SU-DHL-6 (cell line): Measurements from ENCODE around the gene LEMD3.

Experiments used
- EZH2phosphoT487 ChIP-seq: fragments of 200-600 bp; sonication (generic), shearing (Covaris generic); conservative IDR thresholded peaks from 2 replicates; pipeline ENCODE4 v1.6.1; 2018; ENCODE audit warnings: mild to moderate bottlenecking, antibody characterized with exemption, low read length, moderate library complexity, mixed read lengths
- TF ChIP-seq, protein P1 (sequence below): fragments of 200-600 bp; sonication (generic); IDR thresholded peaks from one replicate; pipeline ENCODE4 v1.5.1; 2017; ENCODE audit warnings: antibody characterized with exemption, mild to moderate bottlenecking, low read length, moderate library complexity; ENCODE audit not compliant: insufficient read depth, poor library complexity, severe bottlenecking

DNA sequence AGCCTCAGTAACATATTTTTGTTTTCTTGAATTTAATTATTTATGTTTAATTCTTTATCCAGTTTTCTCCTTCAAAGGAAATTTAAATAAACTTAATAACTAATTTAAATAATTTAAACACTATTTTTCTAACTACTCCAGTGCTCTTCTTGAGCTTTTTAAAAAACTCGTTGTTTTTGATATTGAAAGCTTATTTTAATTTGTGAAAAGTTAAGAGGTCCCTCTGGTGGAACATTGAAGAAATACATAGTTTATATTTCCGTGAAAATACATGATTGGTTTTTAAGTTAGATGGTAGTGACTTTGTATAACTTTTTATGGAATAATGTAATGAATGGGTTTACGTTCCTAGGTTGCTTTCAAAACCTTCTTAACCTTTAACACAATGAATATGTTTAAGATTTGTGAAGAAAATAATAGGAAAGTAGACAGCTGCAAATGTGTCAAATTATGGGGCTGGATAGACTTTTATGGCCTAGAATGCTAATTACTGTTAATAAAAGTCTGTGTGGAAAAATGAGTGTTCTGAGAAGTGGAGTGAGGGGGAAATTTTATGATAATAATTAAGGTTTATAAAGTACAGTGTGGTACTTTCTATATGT lies 63.2 kb downstream of the LEMD3 start:
- TF ChIP-seq, protein P1, sequence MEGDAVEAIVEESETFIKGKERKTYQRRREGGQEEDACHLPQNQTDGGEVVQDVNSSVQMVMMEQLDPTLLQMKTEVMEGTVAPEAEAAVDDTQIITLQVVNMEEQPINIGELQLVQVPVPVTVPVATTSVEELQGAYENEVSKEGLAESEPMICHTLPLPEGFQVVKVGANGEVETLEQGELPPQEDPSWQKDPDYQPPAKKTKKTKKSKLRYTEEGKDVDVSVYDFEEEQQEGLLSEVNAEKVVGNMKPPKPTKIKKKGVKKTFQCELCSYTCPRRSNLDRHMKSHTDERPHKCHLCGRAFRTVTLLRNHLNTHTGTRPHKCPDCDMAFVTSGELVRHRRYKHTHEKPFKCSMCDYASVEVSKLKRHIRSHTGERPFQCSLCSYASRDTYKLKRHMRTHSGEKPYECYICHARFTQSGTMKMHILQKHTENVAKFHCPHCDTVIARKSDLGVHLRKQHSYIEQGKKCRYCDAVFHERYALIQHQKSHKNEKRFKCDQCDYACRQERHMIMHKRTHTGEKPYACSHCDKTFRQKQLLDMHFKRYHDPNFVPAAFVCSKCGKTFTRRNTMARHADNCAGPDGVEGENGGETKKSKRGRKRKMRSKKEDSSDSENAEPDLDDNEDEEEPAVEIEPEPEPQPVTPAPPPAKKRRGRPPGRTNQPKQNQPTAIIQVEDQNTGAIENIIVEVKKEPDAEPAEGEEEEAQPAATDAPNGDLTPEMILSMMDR = peak; percentile 28
- TF ChIP-seq EZH2phosphoT487 = no peak
